Measurements from ENCODE around the gene SLC7A4. TPM values are rescaled to one million over a fixed set of nuclear protein-coding genes. Genes with fewer than 3 reads are reported as not detected.
"Not testable (repeated sequence)": the region's sequence is repeated elsewhere in the genome, so short reads cannot be mapped to it uniquely, and the experiment has no call there.

Gene SLC7A4
- total and polyA plus RNA-seq, 2 donors, result 0.19 to 0.37 TPM

GRCh38 chr22:21044931-21045584 lies 12.7 kb upstream of the SLC7A4 start:
- Histone ChIP-seq H3K9me3 (ENCODE audit: control insufficient read depth in 2 of 2, insufficient read depth in 1 of 2, low read length in 1 of 2) (no peaks in the 10 kb centered on the region), H3K27ac (ENCODE audit: low read depth in 1 of 2, low read length in 1 of 2) (no peak overlapping the region), H3K36me3 (ENCODE audit: control insufficient read depth in 2 of 2, insufficient read depth in 2 of 2, low read length in 1 of 2) (no peaks in the 10 kb centered on the region), H3K27me3 (ENCODE audit: control insufficient read depth in 2 of 2, insufficient read depth in 1 of 2, low read length in 1 of 2) (peaks cover 7 to 53% of the 10 kb centered on the region in 2 donors), H3K4me1 (ENCODE audit: control insufficient read depth in 2 of 2, insufficient read depth in 2 of 2, low read length in 2 of 2) (peaks cover 0 to 11% of the 10 kb centered on the region in 2 donors), H3K4me3 (ENCODE audit: low read length in 2 of 2) (no peak overlapping the region)
- 18% methylated on average over 15 of the region's 15 CpGs for WGBS
- no peak for DNase-seq (ENCODE audit: low read depth in 6 of 9, low spot score in 9 of 9)

- peaks cover 7 to 53% of the 10 kb centered on the region in 2 donors for H3K27me3 ChIP-seq (ENCODE audit: control insufficient read depth in 2 of 2, insufficient read depth in 1 of 2, low read length in 1 of 2)
- no peak for DNase-seq (ENCODE audit: low read depth in 6 of 9, low spot score in 9 of 9)
- 95% methylated on average over 15 of the region's 15 CpGs for WGBS
- H3K36me3 ChIP-seq (ENCODE audit: control insufficient read depth in 2 of 2, insufficient read depth in 2 of 2, low read length in 1 of 2), result no peaks in the 10 kb centered on the region
- H3K27ac ChIP-seq (ENCODE audit: low read depth in 1 of 2, low read length in 1 of 2), result no peak overlapping the region
- peaks cover 0 to 11% of the 10 kb centered on the region in 2 donors for H3K4me1 ChIP-seq (ENCODE audit: control insufficient read depth in 2 of 2, insufficient read depth in 2 of 2, low read length in 2 of 2)
- no peaks in the 10 kb centered on the region for H3K9me3 ChIP-seq (ENCODE audit: control insufficient read depth in 2 of 2, insufficient read depth in 1 of 2, low read length in 1 of 2)
- no peak overlapping the region for H3K4me3 ChIP-seq (ENCODE audit: low read length in 2 of 2)
These were observed 11.6 kb upstream of the SLC7A4 start for GRCh38 chr22:21043860-21044535.

- WGBS, result 94% methylated on average over 6 of the region's 6 CpGs
- Histone ChIP-seq H3K9me3 (ENCODE audit: control insufficient read depth in 2 of 2, insufficient read depth in 1 of 2, low read length in 1 of 2) (no peaks in the 10 kb centered on the region), H3K27ac (ENCODE audit: low read depth in 1 of 2, low read length in 1 of 2) (no peak overlapping the region), H3K27me3 (ENCODE audit: control insufficient read depth in 2 of 2, insufficient read depth in 1 of 2, low read length in 1 of 2) (peaks cover 7 to 53% of the 10 kb centered on the region in 2 donors), H3K4me1 (ENCODE audit: control insufficient read depth in 2 of 2, insufficient read depth in 2 of 2, low read length in 2 of 2) (peaks cover 0 to 11% of the 10 kb centered on the region in 2 donors), H3K36me3 (ENCODE audit: control insufficient read depth in 2 of 2, insufficient read depth in 2 of 2, low read length in 1 of 2) (no peaks in the 10 kb centered on the region), H3K4me3 (ENCODE audit: low read length in 2 of 2) (no peak overlapping the region)
- no peak for DNase-seq (ENCODE audit: low read depth in 6 of 9, low spot score in 9 of 9)
These were observed 10.9 kb upstream of the SLC7A4 start for GRCh38 chr22:21042978-21043859.

- Histone ChIP-seq H3K9me3 (ENCODE audit: control insufficient read depth in 2 of 2, insufficient read depth in 1 of 2, low read length in 1 of 2) (no peaks in the 10 kb centered on the region), H3K27ac (ENCODE audit: low read depth in 1 of 2, low read length in 1 of 2) (no peak overlapping the region), H3K4me1 (ENCODE audit: control insufficient read depth in 2 of 2, insufficient read depth in 2 of 2, low read length in 2 of 2) (peaks cover 0 to 11% of the 10 kb centered on the region in 2 donors), H3K27me3 (ENCODE audit: control insufficient read depth in 2 of 2, insufficient read depth in 1 of 2, low read length in 1 of 2) (peaks cover 7 to 43% of the 10 kb centered on the region in 2 donors), H3K4me3 (ENCODE audit: low read length in 2 of 2) (no peak overlapping the region), H3K36me3 (ENCODE audit: control insufficient read depth in 2 of 2, insufficient read depth in 2 of 2, low read length in 1 of 2) (no peaks in the 10 kb centered on the region)
- no peak for DNase-seq (ENCODE audit: low read depth in 6 of 9, low spot score in 9 of 9)
- WGBS, result 90% methylated on average over 4 of the region's 4 CpGs
These were observed 9.6 kb upstream of the SLC7A4 start for GRCh38 chr22:21041937-21042336.

- not testable (repeated sequence) for DNase-seq (ENCODE audit: low read depth in 6 of 9, low spot score in 9 of 9); H3K36me3 ChIP-seq (ENCODE audit: control insufficient read depth in 2 of 2, insufficient read depth in 2 of 2, low read length in 1 of 2); H3K9me3 ChIP-seq (ENCODE audit: control insufficient read depth in 2 of 2, insufficient read depth in 1 of 2, low read length in 1 of 2); H3K27ac ChIP-seq (ENCODE audit: low read depth in 1 of 2, low read length in 1 of 2); H3K4me3 ChIP-seq (ENCODE audit: low read length in 2 of 2); H3K4me1 ChIP-seq (ENCODE audit: control insufficient read depth in 2 of 2, insufficient read depth in 2 of 2, low read length in 2 of 2)
- 97% methylated on average over 5 of the region's 5 CpGs for whole genome bisulfite sequencing
- H3K27me3 ChIP-seq (ENCODE audit: control insufficient read depth in 2 of 2, insufficient read depth in 1 of 2, low read length in 1 of 2), result peaks cover 0 to 28% of the 10 kb centered on the region in 2 donors
These were observed 6.8 kb upstream of the SLC7A4 start for GRCh38 chr22:21039158-21039557.

GRCh38 chr22:21038405-21038804 lies 6.0 kb upstream of the SLC7A4 start:
- Histone ChIP-seq H3K27ac (ENCODE audit: low read depth in 1 of 2, low read length in 1 of 2) (no peak overlapping the region), H3K4me3 (ENCODE audit: low read length in 2 of 2) (no peak overlapping the region), H3K9me3 (ENCODE audit: control insufficient read depth in 2 of 2, insufficient read depth in 1 of 2, low read length in 1 of 2) (no peaks in the 10 kb centered on the region), H3K36me3 (ENCODE audit: control insufficient read depth in 2 of 2, insufficient read depth in 2 of 2, low read length in 1 of 2) (no peaks in the 10 kb centered on the region), H3K27me3 (ENCODE audit: control insufficient read depth in 2 of 2, insufficient read depth in 1 of 2, low read length in 1 of 2) (peaks cover 0 to 25% of the 10 kb centered on the region in 2 donors), H3K4me1 (ENCODE audit: control insufficient read depth in 2 of 2, insufficient read depth in 2 of 2, low read length in 2 of 2) (no peaks in the 10 kb centered on the region)
- 84% methylated on average over 2 of the region's 2 CpGs for WGBS
- no peak for DNase-seq (ENCODE audit: low read depth in 6 of 9, low spot score in 9 of 9)

- no peaks in the 10 kb centered on the region for H3K9me3 ChIP-seq (ENCODE audit: control insufficient read depth in 2 of 2, insufficient read depth in 1 of 2, low read length in 1 of 2)
- no peak for DNase-seq (ENCODE audit: low read depth in 6 of 9, low spot score in 9 of 9)
- H3K27me3 ChIP-seq (ENCODE audit: control insufficient read depth in 2 of 2, insufficient read depth in 1 of 2, low read length in 1 of 2), result peaks cover 0 to 49% of the 10 kb centered on the region in 2 donors
- WGBS, result 96% methylated on average over 3 of the region's 3 CpGs
- no peaks in the 10 kb centered on the region for H3K36me3 ChIP-seq (ENCODE audit: control insufficient read depth in 2 of 2, insufficient read depth in 2 of 2, low read length in 1 of 2)
- peaks cover 6 to 13% of the 10 kb centered on the region in 2 donors for H3K4me1 ChIP-seq (ENCODE audit: control insufficient read depth in 2 of 2, insufficient read depth in 2 of 2, low read length in 2 of 2)
- H3K27ac ChIP-seq (ENCODE audit: low read depth in 1 of 2, low read length in 1 of 2), result no peak overlapping the region
- no peak overlapping the region for H3K4me3 ChIP-seq (ENCODE audit: low read length in 2 of 2)
These were observed 2.6 kb upstream of the SLC7A4 start for GRCh38 chr22:21034989-21035388.

GRCh38 chr22:21033895-21034294 lies 1.5 kb upstream of the SLC7A4 start:
- peaks cover 0 to 53% of the 10 kb centered on the region in 2 donors for H3K27me3 ChIP-seq (ENCODE audit: control insufficient read depth in 2 of 2, insufficient read depth in 1 of 2, low read length in 1 of 2)
- H3K4me1 ChIP-seq (ENCODE audit: control insufficient read depth in 2 of 2, insufficient read depth in 2 of 2, low read length in 2 of 2), result peaks cover 6 to 13% of the 10 kb centered on the region in 2 donors
- no peak overlapping the region for H3K27ac ChIP-seq (ENCODE audit: low read depth in 1 of 2, low read length in 1 of 2)
- H3K9me3 ChIP-seq (ENCODE audit: control insufficient read depth in 2 of 2, insufficient read depth in 1 of 2, low read length in 1 of 2), result no peaks in the 10 kb centered on the region
- H3K4me3 ChIP-seq (ENCODE audit: low read length in 2 of 2), result no peak overlapping the region
- no peak for DNase-seq (ENCODE audit: low read depth in 6 of 9, low spot score in 9 of 9)
- no peaks in the 10 kb centered on the region for H3K36me3 ChIP-seq (ENCODE audit: control insufficient read depth in 2 of 2, insufficient read depth in 2 of 2, low read length in 1 of 2)
- 96% methylated on average over 3 of the region's 3 CpGs for WGBS

Data from thymus (tissue), 11 donors.